Nephron (organoid): Measurements from ENCODE around the gene TRIO.

ENCODE experiments used
- H3K27ac Mint-ChIP-seq, 3 experiments: 2 replicates each; pipeline ENCODE4 v1.8.0; 2020; ENCODE audit warnings: mixed read lengths in 3 of 3, mild to moderate bottlenecking in 2 of 3, moderate library complexity in 1 of 3
- H3K27me3 Mint-ChIP-seq: 2 replicates; pipeline ENCODE4 v1.8.0; 2021; ENCODE audit warnings: low read depth, mild to moderate bottlenecking, moderate library complexity, mixed read lengths
- H3K36me3 Mint-ChIP-seq: 2 replicates; pipeline ENCODE4 v1.8.0; 2020; ENCODE audit warnings: low read depth, mixed read lengths
- H3K4me1 Mint-ChIP-seq: 2 replicates; pipeline ENCODE4 v1.8.0; 2020; ENCODE audit warnings: mixed read lengths
- H3K4me3 Mint-ChIP-seq, 3 experiments: 2 replicates each; pipeline ENCODE4 v1.8.0; 2020; ENCODE audit warnings: mild to moderate bottlenecking in 3 of 3, mixed read lengths in 3 of 3, moderate library complexity in 2 of 3
- H3K9me3 Mint-ChIP-seq: 2 replicates; pipeline ENCODE4 v1.8.0; 2020; ENCODE audit warnings: mixed read lengths
- CTCF ChIP-seq, 3 experiments: fragments of 200-600 bp; sonication (generic); IDR thresholded peaks; one replicate each; pipeline ENCODE4 v1.5.0; 2021; ENCODE audit warnings: antibody characterized with exemption in 3 of 3; ENCODE audit not compliant: unreplicated experiment in 3 of 3

Gene TRIO

GRCh38 chr5:14221732-14222131 lies 78.6 kb downstream of the TRIO start:
- Mint-ChIP-seq H3K36me3 (peaks cover 3% of the 10 kb centered on the region), H3K27me3 (no peaks in the 10 kb centered on the region), H3K9me3 (no peaks in the 10 kb centered on the region)

GRCh38 chr5:14222206-14222605 lies 79.1 kb downstream of the TRIO start:
- Mint-ChIP-seq H3K4me1 (peaks cover 76% of the 10 kb centered on the region), H3K4me3 (no peak overlapping the region), H3K9me3 (no peaks in the 10 kb centered on the region), H3K27ac (no peak overlapping the region), H3K27me3 (no peaks in the 10 kb centered on the region), H3K36me3 (peaks cover 3% of the 10 kb centered on the region)
- TF ChIP-seq CTCF (IDR thresholded peaks at IDR 0.05; ENCODE audit: unreplicated experiment in 3 of 3): no peak

More at GRCh38 chr5:14221732-14222131, 78.6 kb downstream of the TRIO start:
- H3K4me1 Mint-ChIP-seq: peaks cover 76% of the 10 kb centered on the region
- H3K27ac Mint-ChIP-seq: no peak overlapping the region
- no peak overlapping the region for H3K4me3 Mint-ChIP-seq
- no peak for TF ChIP-seq CTCF (IDR thresholded peaks at IDR 0.05; ENCODE audit: unreplicated experiment in 3 of 3)

- TF ChIP-seq CTCF (IDR thresholded peaks at IDR 0.05; ENCODE audit: unreplicated experiment in 3 of 3): no peak
- Mint-ChIP-seq H3K4me1 (peaks cover 76% of the 10 kb centered on the region), H3K4me3 (no peak overlapping the region), H3K9me3 (no peaks in the 10 kb centered on the region), H3K36me3 (peaks cover 3% of the 10 kb centered on the region), H3K27me3 (no peaks in the 10 kb centered on the region), H3K27ac (no peak overlapping the region)
Observed at GRCh38 chr5:14223372-14223771, 80.2 kb downstream of the TRIO start.

- H3K4me3 Mint-ChIP-seq: no peak overlapping the region
- no peaks in the 10 kb centered on the region for H3K9me3 Mint-ChIP-seq
- peaks cover 70% of the 10 kb centered on the region for H3K4me1 Mint-ChIP-seq
- no peaks in the 10 kb centered on the region for H3K27me3 Mint-ChIP-seq
- H3K36me3 Mint-ChIP-seq: peaks cover 3% of the 10 kb centered on the region
- H3K27ac Mint-ChIP-seq: no peak overlapping the region
- TF ChIP-seq CTCF (IDR thresholded peaks at IDR 0.05; ENCODE audit: unreplicated experiment in 3 of 3): no peak
Observed at GRCh38 chr5:14225173-14225834, 82.2 kb downstream of the TRIO start.

GRCh38 chr5:14226149-14226548 lies 83.0 kb downstream of the TRIO start:
- Mint-ChIP-seq H3K27ac (no peak overlapping the region), H3K4me3 (no peak overlapping the region), H3K9me3 (no peaks in the 10 kb centered on the region), H3K4me1 (peaks cover 66% of the 10 kb centered on the region), H3K36me3 (peaks cover 3% of the 10 kb centered on the region), H3K27me3 (no peaks in the 10 kb centered on the region)
- no peak for TF ChIP-seq CTCF (IDR thresholded peaks at IDR 0.05; ENCODE audit: unreplicated experiment in 3 of 3)

- Mint-ChIP-seq H3K4me1 (peaks cover 62% of the 10 kb centered on the region), H3K36me3 (peaks cover 3% of the 10 kb centered on the region), H3K27ac (peak overlapping the region in 1 of 3 experiments; percentile 11), H3K9me3 (no peaks in the 10 kb centered on the region), H3K27me3 (no peaks in the 10 kb centered on the region), H3K4me3 (no peak overlapping the region)
- TF ChIP-seq CTCF (IDR thresholded peaks at IDR 0.05; ENCODE audit: unreplicated experiment in 3 of 3): no peak
Observed at GRCh38 chr5:14226554-14226953, 83.4 kb downstream of the TRIO start.
